GM21619 (cell line): ENCODE results near the gene OR6M1.

ENCODE experiments used
- ATAC-seq: cut with Tn5 transposase; IDR thresholded peaks from one replicate; pipeline ENCODE4 v1.9.1; 2021; ENCODE audit not compliant: unreplicated experiment

Gene OR6M1

GRCh38 chr11:123806249-123806648 is at the start of gene OR6M1:
TSS of gene OR6M1 (minus strand) at chr11:123806349. CDS start at chr11:123806349, 0 bp downstream.
- ATAC-seq: no peak

GRCh38 chr11:123853038-123853437 is 46.9 kb upstream of the OR6M1 start:
- ATAC-seq: no peak

- ATAC-seq: no peak
Observed at GRCh38 chr11:123852321-123852720, 46.2 kb upstream of the OR6M1 start.

GRCh38 chr11:123851110-123851509 is 45.0 kb upstream of the OR6M1 start:
- ATAC-seq: no peak

- no peak for ATAC-seq
Observed at GRCh38 chr11:123841174-123841573, 35.0 kb upstream of the OR6M1 start.

- ATAC-seq: no peak
Observed at GRCh38 chr11:123839131-123839530, 33.0 kb upstream of the OR6M1 start.

- no peak for ATAC-seq
Observed at GRCh38 chr11:123838659-123839058, 32.5 kb upstream of the OR6M1 start.

- no peak for ATAC-seq
Observed at GRCh38 chr11:123838199-123838598, 32.0 kb upstream of the OR6M1 start.

GRCh38 chr11:123833095-123833494 is 26.9 kb upstream of the OR6M1 start:
- ATAC-seq: no peak

- no peak for ATAC-seq
Observed at GRCh38 chr11:123829745-123830144, 23.6 kb upstream of the OR6M1 start.

GRCh38 chr11:123822599-123822998 is 16.4 kb upstream of the OR6M1 start:
- no peak for ATAC-seq

- no peak for ATAC-seq
Observed at GRCh38 chr11:123822032-123822431, 15.9 kb upstream of the OR6M1 start.

- no peak for ATAC-seq
Observed at GRCh38 chr11:123815122-123815521, 9.0 kb upstream of the OR6M1 start.

GRCh38 chr11:123801765-123802164 is 4.4 kb downstream of the OR6M1 start:
- no peak for ATAC-seq

- no peak for ATAC-seq
Observed at GRCh38 chr11:123800036-123800435, 6.1 kb downstream of the OR6M1 start.

- no peak for ATAC-seq
Observed at GRCh38 chr11:123799438-123799837, 6.7 kb downstream of the OR6M1 start.

GRCh38 chr11:123798513-123799252 is 7.5 kb downstream of the OR6M1 start:
- no peak for ATAC-seq

- no peak for ATAC-seq
Observed at GRCh38 chr11:123798079-123798478, 8.1 kb downstream of the OR6M1 start.

GRCh38 chr11:123797541-123797940 is 8.6 kb downstream of the OR6M1 start:
- no peak for ATAC-seq

GRCh38 chr11:123797114-123797513 is 9.0 kb downstream of the OR6M1 start:
- ATAC-seq: no peak

- ATAC-seq: no peak
Observed at GRCh38 chr11:123796226-123796625, 9.9 kb downstream of the OR6M1 start.

GRCh38 chr11:123783536-123783935 is 22.6 kb downstream of the OR6M1 start:
- no peak for ATAC-seq

GRCh38 chr11:123778511-123778910 is 27.6 kb downstream of the OR6M1 start:
- ATAC-seq: no peak
